HG02623 (cell line): ENCODE results near the gene MRC2.
"Not testable (repeated sequence)": the region's sequence is repeated elsewhere in the genome, so short reads cannot be mapped to it uniquely, and the experiment has no call there.

Experiments
- ATAC-seq: cut with Tn5 transposase; IDR thresholded peaks from one replicate; pipeline ENCODE4 v1.9.1; 2021; ENCODE audit warnings: moderate library complexity; ENCODE audit not compliant: unreplicated experiment

Gene MRC2

DNA sequence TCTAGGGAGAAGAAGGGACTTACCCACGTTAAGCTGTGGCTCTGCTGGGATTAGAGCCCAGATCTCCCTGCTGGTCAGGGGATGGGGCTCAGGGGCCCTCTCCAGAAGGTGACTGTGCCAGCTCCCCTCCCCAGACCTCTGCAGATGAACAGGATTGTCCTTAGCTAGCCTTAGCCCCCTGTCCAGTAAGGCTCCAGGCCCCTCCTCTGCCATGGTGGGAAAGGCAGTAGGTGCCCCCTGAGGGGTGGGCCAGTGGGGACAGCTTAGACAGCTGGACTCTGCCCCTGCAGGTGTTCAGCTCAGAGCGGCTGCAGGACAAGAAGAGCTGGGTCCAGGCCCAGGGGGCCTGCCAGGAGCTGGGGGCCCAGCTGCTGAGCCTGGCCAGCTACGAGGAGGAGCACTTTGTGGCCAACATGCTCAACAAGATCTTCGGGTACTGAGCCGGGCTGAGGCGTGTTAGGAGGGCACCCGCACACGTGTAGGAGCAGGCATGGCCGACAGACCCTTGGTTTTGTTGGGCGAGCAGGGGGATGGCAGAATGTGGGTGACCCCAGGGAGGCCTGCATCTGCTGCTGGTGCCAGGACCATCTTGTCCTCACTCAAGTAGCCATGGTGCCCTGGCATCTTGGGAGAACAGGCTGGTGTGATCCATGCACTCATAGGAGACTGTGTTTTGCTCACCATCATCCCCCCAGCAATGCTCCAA, 50.9 kb downstream of the MRC2 start:
- ATAC-seq, result no peak

GRCh38 chr17:62679866-62680377, 52.5 kb downstream of the MRC2 start:
- ATAC-seq, result no peak

GRCh38 chr17:62680541-62681052, 53.1 kb downstream of the MRC2 start:
- no peak for ATAC-seq

GRCh38 chr17:62681061-62681938, 53.8 kb downstream of the MRC2 start:
- ATAC-seq, result no peak

GRCh38 chr17:62681939-62682381, 54.5 kb downstream of the MRC2 start:
- ATAC-seq, result no peak

- no peak for ATAC-seq
Measured at GRCh38 chr17:62684179-62684578, 56.7 kb downstream of the MRC2 start.

- no peak for ATAC-seq
Measured at GRCh38 chr17:62687997-62688396, 60.5 kb downstream of the MRC2 start.

- no peak for ATAC-seq
Measured at GRCh38 chr17:62688398-62689160, 61.1 kb downstream of the MRC2 start.

DNA sequence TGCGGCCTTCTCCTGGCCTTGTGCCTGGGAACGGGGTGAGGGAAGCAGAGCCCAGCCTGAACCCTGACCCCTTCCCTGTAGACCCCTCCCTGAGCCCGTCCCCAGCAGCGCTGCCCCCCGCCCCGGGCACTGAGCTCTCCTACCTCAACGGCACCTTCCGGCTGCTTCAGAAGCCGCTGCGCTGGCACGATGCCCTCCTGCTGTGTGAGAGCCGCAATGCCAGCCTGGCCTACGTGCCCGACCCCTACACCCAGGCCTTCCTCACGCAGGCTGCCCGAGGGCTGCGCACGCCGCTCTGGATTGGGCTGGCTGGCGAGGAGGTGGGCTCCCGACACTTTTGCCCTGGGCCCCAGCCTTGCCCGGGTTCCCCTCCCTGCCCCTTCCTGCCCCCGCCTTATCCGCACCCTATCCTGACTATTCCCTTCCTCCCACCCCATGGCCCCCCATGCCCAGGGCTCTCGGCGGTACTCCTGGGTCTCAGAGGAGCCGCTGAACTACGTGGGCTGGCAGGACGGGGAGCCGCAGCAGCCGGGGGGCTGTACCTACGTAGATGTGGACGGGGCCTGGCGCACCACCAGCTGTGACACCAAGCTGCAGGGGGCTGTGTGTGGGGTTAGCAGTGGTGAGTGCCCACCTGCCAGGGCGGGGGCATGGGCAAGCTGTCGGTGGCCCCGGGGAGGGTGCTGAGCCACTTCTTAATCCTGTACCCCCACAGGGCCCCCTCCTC, 62.1 kb downstream of the MRC2 start:
- ATAC-seq, result no peak

DNA sequence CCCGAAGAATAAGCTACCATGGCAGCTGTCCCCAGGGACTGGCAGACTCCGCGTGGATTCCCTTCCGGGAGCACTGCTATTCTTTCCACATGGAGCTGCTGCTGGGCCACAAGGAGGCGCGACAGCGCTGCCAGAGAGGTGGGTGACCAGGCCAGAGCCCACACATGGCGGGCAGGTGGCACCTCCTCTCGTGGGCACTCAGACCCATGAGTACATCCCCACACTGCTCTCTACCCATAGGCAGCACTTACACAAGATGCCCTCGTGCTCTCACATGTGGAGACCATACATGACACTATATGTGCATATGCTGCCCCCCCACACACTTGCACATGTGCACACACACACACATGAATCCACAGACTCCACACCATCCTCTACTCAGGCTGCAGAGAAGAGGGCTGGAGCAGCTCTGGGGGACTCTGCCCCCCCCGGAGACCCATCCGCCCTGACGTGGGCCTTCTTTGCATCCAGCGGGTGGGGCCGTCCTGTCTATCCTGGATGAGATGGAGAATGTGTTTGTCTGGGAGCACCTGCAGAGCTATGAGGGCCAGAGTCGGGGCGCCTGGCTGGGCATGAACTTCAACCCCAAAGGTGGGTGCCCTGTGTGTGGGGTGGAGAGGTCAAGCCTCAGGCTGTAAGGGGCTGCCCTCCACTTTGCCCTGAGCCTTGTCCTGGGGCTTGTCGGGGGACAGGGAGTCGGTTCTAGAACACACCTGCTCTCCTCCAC, 62.9 kb downstream of the MRC2 start:
- ATAC-seq, result no peak

DNA sequence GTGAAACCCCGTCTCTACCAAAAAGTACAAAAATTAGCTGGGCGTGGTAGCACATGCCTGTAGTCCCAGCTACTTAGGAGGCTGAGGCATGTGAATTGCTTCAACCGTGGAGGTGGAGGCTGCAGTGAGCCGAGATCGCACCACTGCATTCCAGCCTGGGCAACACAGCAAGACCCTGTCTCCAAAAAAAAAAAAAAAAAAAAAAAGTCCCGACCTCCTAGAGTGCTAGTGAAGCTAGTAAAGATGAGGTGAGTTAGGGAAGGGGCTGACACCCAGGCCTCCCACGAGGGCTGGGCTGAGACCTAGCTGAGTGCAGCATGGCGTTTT, 64.1 kb downstream of the MRC2 start:
- ATAC-seq, result not testable (repeated sequence)

GRCh38 chr17:62692159-62692651, 64.7 kb downstream of the MRC2 start:
- ATAC-seq, result no peak

DNA sequence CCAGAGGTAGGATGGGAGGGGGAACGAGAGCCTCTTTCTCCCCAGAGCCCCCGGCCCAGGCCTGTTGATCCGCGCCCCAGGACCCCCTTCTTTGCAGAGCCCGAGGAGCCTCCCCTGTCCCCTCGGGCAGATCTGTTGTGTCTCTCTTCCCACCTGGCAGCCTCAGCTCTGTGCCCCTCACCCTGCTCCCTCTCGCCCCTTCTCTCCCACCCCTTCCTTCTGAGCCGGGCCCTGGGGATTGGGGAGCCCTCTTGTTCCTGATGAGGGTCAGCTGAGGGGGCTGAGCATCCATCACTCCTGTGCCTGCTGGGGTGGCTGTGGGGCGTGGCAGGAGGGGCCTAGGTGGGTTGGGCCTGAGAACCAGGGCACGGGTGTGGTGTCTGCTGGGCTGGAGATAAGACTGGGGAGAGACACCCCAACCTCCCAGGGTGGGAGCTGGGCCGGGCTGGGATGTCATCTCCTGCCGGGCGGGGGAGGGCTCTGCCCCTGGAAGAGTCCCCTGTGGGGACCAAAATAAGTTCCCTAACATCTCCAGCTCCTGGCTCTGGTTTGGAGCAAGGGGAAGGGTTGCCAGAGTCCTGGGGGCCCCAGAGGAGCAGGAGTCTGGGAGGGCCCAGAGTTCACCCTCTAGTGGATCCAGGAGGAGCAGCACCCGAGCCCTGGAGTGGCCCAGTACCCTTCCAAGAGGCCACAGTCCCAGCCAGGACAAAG, 65.4 kb downstream of the MRC2 start:
- no peak for ATAC-seq

GRCh38 chr17:62693616-62694409, 66.3 kb downstream of the MRC2 start:
- no peak for ATAC-seq

DNA sequence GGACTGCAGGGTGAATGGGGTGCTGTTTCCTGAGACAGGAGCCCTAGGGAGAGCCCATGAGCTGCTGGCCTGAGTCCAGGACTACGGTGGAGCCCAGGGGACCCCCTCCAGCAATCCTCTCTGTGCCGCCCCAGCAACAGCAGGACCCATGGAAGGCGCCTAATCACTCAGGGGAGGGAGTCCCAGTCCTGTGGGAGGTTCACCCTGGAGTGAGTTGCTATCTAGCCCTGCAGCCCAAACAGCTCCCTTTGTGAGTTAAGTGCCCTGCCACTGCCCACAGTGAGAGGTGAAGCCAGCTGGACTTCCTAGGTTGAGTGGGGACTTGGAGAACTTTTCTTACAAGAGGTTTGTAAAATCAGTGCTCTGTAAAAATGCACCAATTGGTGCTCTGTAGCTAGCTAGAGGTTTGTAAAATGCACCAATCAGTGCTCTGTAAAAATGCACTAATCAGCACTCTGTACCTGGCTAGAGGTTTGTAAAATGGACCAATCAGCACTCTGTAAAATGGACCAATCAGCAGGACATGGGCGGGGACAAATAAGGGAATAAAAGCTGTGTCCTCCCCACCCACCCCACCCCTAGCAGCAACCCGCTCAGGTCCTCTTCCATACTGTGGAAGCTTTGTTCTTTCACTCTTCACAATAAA, 67.7 kb downstream of the MRC2 start:
- not testable (repeated sequence) for ATAC-seq

- no peak for ATAC-seq
Measured at GRCh38 chr17:62696256-62696655, 68.8 kb downstream of the MRC2 start.

GRCh38 chr17:62696726-62697490, 69.4 kb downstream of the MRC2 start:
- ATAC-seq, result no peak
